Kidney tubule cell (primary cell): Measurements from ENCODE around the gene SLC26A8.
"Not testable (repeated sequence)": the region's sequence is repeated elsewhere in the genome, so short reads cannot be mapped to it uniquely, and the experiment has no call there.

Experiments
- DNase-seq: peaks from one replicate; pipeline ENCODE4 v3.0.0-alpha.2; 2018; ENCODE audit warnings: low spot score

Gene SLC26A8

DNA sequence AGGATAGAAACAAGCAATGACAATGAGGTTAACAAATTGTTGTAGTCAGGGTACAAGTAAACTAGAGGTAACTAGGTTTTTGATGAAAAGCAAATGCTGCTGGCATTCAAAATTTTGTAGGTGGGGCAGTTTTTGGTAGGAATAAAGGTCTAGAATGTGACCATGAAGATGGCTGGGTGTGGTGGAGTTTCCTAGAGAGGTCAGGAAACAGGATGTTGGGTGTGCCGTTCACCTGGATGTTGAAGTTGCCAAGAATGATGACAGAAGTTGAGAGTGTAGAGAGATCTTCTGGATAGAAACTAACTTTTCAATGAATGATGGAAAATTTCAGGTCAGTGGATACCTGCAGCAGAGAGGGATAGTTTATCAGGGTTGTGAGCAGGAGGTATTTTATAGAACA, 25.9 kb upstream of the SLC26A8 start:
- DNase-seq = no peak

DNA sequence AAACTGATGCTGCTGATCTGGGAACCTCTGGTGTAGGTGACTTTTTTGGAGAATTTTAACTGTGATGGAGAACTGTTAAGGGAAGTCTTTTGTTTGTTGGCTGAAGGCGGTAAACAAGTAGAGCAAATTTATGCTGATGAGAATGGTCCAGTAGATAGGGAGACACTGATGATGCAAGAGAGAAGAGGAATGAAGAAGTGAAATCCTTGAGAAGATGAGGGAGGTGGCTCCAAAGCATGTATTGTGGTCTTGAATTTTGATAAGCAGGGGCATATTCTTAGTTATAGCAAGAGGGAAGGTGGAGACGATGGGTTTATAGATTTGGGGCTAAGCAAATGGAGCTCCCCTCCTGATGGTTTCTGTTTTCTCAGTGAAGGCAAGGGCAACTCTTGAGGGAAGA, 25.1 kb upstream of the SLC26A8 start:
- DNase-seq = no peak

- no peak for DNase-seq
Measured at GRCh38 chr6:36042618-36043260, 18.3 kb upstream of the SLC26A8 start.

DNA sequence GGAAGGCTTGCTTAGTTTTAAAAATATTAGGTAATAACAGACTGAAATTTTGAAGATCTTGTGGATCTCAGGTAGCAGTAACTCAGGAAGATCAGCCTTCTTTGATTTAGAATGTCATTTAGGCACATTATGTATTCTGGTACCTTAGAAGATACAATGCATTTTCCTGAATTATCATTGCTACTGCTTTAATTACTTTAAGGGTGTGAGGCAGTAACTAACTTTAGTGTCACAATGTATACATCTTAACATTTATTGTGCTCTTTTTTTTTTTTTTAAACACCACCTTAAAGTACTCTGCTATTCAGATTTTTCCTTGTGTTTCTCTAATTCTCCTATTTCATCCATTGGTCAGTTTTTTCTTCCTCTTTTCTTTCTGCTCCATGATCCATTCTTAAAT, 16.5 kb upstream of the SLC26A8 start:
- DNase-seq = no peak

DNA sequence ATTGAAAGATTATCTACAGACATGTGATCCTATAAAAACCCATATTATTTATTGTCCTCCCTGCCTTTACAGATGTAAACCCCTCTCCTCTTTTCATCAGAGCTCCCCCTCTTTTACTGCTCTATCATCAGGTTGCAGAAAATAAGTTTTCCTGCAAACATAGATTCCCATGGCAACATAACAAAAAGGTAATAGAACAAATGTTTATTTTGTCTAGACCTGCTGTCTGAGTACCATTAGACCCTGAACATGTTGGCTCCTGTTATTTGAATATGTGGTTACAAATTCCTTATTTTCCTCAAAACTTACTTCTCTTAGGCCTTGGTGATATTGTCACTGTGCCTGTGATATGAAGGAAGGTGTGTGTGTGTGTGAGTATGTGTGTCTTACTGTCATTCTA, 14.7 kb upstream of the SLC26A8 start:
- DNase-seq = no peak

DNA sequence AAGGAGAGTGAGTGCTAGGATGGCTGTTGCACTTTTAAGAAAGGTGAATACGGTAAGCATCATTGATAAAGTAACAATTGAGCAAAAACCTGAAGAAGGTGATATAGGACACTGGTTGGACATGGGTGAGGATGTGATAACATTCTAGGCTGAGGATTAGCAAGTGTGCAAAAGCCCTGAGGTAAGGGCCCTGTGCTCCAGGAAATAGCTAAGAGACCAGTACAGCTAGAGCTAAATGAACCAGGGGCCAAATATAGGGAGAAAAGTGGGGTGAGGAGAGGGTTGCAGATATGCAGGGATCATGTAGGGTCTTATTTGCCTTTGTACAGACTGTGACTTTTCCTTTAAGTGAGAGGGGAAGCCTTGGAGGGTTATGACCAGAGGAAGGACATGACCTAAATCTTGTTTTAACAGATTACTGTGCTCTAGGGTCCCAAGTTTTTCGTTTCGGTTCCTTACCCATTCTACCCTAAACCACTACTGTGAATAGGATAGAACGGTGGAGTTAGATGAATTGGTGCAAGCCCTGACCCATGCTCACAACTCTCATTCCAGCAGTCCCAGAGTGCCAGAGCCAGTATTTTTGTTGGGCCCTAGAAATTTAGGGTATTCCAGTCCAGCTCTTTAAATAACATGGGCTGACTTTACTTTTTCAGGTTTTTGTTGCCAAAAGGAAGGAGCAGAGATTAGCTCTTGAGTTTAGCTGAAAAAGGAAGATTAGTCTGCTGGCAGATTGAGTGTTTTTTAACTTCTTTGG, 13.9 kb upstream of the SLC26A8 start:
- no peak for DNase-seq

DNA sequence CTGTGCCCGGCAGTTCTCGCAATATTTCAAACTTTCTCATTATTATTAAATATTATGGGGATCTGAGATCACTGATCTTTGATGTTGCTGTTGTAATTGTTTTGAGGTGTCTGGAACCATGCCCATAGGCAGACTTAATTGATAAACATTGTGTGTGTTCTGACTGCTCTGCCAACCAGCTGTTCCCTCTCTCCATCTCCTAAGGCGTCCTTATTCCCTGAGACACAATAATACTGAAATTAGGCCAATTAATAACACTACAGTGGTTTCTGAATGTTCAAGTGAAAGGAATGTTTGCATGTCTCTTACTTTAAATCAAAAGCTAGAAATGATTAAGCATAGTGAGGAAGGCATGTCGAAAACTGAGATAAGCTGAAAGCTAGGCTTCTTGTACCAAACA, 10.8 kb upstream of the SLC26A8 start:
- no peak for DNase-seq

DNA sequence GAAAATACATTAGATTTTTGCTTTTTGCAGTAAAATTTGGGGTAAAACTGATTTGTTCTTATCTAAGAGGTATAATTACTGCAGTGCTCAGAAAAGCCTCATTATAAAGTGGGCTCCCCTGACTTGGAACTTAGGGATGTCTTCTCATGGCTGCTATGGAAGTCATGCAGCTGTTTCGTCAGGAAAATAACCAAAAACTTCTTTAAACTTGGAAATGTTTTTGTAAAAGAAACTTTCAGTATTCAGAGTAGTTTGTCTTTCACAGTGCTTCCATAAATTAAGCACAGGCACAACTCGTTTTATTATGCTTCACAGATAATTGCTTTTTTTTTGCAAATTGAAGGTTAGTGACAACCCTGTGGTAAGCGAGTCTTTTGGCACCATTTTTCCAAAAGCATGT, 10.0 kb upstream of the SLC26A8 start:
- DNase-seq = no peak

DNA sequence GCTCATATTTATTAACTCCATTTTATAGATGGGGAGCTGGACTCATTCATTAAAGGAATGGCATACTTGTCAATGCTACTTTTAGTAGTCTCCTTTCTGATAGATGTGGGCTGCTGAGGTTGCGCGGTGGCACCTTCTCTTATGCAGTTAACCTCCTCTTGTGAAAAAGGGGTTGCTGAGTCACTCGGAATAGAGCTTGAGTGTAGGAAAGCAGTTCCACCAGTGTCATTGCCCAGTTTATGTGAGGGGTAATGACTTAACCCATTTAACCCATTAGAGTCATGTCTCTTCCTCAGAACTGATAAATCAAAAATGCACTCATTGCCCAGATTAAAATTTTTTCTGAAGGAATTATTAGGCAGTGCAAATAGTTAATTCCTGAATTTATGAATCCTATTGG, 9.5 kb upstream of the SLC26A8 start:
- DNase-seq = peak; percentile 13

DNA sequence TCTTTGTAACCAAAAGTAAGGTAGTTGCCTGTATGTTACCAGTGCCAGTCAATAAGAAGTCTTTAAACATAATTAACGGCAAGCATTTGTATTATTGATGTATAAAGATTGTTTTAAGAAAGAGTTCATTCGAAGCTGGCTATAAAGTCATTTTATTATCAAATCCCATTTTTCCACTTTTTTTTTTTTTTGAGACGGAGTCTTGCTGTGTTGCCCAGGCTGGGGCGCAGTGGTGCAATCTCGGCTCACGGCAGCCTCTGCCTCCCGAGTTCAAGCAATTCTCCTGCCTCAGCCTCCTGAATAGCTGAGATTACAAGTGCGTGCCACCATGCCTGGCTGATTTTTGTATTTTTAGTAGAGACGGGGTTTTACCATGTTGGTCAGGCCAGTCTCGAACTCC, 8.7 kb upstream of the SLC26A8 start:
- DNase-seq = not testable (repeated sequence)

GRCh38 chr6:36032261-36032660, 7.8 kb upstream of the SLC26A8 start:
- DNase-seq = no peak

DNA sequence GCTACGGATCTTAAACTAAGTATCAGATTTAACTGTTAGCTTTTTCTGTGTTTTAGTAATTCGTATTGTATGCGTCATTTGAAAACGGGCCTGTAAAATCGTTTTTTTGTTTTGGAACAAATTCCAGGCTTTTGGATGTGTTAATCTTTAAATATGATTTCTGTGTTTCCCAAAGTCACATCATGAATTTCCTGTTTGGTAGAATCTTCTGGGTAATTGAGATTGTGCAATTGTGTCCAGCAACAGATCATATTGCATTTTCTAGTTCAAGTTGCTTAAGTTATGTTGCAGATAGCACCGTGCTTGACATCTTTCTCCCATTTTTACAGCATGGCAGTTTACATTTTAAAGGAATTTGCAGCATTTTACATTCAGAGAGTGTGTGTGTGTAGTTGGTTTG, 5.0 kb upstream of the SLC26A8 start:
- peak; percentile 16 for DNase-seq

DNA sequence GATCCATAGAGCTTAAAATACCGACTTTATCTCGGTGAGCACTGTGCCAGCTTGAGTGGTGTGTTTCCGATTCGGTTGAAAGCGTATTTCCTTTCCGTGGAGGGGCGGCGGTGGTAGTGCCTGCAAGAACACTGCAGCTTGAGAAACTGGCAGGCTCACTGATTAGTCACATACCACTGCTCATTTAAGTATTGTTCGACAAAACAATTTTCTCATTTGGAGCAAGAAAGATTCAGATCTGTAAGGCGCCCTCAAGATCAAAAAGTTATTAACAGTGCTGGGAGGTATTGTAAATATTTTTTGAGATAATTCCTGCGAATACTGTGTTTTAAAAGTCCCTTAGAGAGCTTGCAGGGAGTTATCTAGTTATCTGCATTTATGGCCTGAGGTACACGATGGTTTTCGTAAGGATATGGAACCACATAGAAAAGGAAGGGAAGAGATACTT, 4.5 kb upstream of the SLC26A8 start:
- DNase-seq = peak; percentile 80

- DNase-seq = peak; percentile 54
Measured at GRCh38 chr6:36028088-36028876, 3.8 kb upstream of the SLC26A8 start.

- DNase-seq = peak; percentile 100
Measured at GRCh38 chr6:36027501-36028087, 3.2 kb upstream of the SLC26A8 start, which contains the start of gene MAPK14. Gene MAPK14, plus strand, starts transcription at chr6:36027808. Its CDS starts 350 bp downstream, at chr6:36028158.

- DNase-seq = peak; percentile 37
Measured at GRCh38 chr6:36025932-36026327, 1.5 kb upstream of the SLC26A8 start.

DNA sequence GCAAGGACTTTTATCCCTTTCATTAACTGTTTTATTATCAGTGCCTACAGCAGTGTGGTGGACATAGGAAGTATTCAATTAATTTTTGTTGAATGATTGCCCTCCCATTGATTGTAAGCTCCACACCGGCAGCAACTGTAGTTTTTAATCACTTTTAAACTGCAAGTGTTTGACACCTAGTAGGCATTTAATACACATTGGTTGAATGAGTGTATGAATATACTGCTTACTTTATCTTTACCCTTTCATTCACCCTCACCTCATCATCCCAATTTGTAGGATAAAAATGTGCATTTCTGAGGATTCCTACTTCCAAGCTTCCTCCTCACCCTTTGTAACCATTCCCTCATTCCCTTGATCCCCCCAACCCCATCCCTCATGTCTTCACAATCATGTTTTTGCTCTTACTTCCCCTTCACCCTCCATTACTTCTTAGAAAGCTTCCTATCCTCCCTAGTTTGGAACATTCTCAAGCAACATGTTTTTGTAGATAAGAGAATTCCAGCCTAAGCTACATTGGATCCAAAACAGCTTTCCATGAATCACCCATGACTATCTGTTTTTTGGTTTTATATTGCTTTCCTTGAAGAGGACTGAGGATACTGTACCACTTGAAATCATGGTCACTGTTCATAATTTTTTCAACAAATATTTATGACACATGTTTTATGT, 955 bp upstream of the SLC26A8 start:
- no peak for DNase-seq

- DNase-seq = no peak
Measured at GRCh38 chr6:36020154-36020553, 4.3 kb downstream of the SLC26A8 start.

DNA sequence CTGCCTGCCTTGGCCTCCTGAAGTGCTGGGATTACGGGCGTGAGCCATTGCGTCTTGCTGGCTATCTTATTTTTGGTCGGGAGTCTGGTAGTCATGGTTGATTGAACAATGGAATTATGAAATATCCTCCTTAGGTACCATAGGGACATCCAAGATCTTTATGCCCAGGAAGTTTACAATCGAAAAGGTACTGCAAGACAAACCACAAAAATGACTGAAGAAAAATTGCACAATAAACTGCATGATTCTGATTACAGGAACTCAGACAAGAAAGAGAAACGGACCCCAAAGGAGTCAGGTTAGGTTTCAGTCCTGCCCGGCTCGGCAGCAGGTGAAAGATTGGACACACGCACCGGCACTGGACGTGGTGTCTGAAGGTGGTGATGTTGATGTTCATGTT, 5.3 kb downstream of the SLC26A8 start:
- DNase-seq = no peak

- DNase-seq = no peak
Measured at GRCh38 chr6:36018339-36018738, 6.1 kb downstream of the SLC26A8 start.

DNA sequence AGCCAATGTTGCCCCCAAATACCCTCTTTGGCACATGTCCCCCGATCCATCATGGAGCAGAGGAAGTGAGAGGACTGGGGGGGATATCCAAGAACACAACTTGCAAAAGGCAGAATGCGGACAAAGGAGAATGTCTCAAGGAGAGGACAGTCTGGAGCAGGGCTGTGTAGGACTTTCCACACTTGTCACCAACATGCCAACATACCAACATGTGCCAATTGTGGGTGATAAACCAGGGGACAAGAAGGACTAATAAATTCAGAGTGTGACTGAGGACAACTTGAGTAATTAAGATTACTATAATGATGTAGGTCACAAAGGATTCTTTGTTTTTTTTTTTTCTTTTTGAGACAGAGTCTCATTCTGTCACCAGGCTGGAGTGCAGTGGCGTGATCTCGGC, 8.8 kb downstream of the SLC26A8 start:
- no peak for DNase-seq

DNA sequence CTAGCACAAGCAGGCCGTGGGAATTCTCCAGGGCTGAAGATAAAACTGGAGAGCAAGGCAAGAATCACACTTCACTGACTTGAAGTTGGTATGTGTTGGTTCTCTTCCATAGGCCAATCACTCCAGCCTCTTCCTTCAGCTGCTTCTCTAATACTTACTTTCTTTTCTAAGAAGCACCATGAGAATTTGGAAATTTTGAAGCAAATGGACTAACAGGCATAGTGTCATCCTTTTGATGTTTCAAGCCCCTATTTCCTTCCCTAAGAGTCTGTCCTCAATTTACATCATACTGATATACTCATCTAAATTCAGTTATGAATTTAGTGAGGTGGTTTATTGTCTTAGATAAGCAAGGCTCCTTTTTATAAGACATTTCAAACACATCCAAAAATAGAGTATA, 24.0 kb downstream of the SLC26A8 start:
- no peak for DNase-seq
